ENCODE results near the gene ITGB2.

Gene ITGB2

DNA sequence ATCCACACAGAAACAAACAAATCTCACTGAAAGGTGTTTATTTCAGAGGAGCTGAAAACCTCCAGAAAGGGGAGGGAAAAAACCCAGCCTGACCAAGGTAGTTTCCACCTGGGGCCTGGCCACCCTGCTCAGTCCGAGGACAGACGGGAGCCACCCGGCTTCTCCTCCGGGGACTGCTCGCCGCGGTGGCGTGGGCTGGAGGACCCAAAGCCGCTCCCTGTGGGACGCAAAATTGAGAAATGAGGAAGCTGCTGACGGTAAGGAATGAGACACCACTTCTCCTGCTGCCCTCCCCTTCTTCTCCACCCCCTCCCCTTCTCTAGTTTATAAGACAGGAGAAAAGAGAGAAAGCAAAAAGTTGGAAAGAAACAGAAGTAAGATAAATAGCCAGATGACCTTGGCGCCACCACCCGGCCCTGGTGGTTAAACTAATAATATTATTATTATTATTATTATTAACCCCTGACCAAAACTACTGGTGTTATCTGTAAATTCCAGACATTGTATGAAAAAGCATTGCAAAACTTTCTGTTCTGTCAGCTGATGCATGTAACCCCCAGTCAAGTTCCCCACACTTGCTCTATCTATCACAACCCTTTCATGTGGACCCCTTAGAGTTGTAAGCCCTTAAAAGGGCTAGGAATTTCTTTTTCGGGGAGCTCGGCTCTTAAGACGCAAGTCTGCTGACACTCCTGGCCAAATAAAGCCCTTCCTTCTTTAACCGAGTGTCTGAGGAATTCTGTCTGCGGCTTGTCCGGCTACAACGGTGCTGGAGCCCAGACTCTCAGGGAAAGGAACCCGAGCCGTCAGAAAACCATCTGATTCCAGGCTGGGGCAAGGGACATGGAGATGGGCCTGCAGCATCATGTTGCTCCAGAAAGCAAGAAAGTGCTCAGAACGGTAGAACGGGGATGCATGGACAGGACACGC is 12.5 kb downstream of the ITGB2 start:
- DNase-seq: no peak

DNA sequence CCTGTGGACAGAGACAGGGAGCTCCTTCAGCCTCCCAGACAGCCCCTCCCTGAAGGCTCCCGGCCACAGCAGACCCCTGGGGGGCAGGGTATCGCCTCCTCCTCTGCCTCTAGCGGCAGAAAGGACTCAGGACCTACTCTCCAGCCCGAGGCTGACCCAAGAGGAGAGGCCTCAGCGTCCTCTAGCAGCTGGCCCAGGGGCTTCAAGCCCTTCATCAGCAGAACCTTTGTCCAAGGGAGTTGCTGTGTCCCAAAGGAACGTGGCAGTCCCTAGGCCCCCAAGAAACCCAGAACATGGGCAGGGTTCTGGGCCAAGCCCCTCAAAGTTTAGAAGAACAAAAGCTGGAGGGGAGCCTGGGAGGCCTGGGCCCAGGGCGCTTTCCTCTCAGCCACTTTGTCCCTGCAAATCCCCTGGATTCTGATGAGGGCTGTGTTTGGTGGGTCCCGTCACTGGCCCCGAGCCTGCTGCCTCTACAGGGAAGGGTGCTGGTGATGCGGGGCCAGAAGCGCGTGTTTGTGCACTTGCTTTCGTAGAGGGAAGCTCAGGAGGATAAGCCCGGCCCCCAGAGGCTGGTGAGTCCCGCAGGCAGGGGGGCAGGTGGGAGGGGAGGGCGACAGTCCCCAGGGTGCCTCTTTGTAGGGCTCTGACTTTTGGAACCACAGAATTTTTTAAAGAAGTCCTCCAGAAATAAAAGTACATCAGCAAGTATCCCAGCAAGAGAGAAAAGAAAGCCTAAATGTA is 13.3 kb downstream of the ITGB2 start:
- DNase-seq: no peak

DNA sequence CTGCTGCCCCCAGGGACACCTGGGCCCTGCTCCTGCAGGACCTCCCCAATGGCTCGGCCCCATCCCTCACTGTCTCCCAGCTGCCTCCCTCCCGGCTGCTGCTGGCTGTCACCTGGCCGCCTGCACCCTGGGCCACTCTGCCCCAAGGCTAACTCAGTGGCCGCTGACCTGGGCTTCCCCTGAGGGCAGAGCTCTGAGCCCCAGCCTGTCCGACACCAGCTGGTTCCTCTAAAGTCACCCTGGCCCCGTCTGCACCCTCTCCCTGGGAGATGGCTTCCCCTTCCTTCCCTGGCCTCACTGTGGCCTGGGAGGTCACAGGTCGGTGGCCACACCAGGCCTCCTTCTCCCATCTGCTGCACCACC is 15.0 kb downstream of the ITGB2 start:
- no peak for DNase-seq

DNA sequence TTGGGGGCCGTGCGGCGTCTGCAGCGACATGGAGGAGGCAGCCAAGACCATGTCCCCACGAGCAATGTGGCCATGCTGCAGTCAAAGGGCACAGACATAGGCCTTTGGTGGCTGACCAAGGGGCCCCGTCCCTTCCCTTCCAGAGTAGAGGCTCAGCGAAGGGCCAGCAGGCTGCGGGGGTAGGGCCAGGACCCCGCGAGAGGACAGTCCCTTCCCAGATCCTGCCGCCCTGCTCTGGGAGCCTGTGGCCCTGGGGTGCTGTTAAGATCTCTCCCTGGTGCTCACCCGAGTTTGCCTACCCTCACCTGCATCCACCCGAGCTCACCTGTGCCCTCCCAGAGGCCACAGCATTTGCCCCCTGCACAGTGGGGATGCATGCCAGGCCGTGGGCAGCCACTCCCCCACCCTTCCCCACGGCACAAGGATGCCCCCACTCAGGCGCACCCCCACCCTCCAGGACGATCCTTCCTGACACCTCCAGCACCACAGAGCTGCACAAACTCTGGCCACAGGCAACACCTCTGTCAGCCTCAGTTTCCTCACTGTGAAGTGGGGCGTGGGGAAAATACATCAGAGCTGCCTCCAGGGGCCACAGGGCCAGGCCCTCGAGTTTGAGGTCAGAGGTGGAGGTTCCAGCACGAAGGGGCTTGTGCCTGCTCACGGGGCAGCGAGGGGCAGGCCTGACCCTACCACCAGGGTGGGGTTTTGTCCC is 15.5 kb downstream of the ITGB2 start:
- no peak for DNase-seq

DNA sequence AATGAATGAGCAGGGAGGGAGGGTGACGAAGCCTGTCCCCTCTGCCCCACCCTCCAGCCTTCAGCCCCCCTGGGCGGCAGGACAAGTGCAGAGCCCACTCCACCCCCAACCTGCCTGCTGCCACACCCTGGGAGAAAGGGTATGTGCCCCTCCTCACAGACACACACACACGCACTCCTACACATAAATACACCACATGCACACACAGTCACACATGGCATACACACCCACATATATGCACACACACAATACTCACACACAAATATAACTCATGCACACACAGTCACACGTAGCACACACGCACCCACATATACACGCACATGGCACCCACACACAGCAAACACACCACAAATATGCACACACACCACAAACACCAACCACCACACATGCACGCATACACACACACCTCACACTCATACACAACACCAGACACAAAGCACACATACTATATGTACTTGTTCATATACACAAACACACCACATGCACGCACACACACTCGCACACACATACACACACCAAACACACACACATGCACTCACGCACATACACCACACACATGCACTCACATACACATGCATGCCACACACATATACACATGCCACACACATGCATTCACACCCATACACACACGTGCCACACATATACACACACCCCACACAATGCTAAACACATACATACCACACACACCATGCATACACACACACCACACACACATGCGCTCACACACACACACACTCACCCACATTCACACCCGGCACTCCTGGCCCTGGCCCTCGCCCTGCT is 16.4 kb downstream of the ITGB2 start:
- no peak for DNase-seq

DNA sequence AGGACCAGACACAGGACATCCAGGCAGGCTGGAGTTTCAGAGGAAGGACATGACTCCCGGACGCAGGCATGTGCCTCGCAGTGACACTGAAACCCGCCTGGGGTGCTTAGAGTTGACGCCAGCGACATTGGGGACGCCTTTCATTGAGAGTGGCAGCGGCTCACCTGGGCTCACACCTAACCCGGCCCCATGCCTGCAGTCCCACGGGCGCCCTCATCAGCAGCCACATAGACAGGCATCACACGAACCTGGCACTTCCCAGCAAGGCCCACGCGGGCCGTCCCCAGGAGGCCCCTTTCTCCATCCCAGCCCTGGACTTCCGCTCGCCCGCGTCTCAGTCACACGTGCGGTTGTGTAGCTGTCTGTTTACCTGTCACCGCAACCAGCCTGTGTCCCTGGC is 17.0 kb downstream of the ITGB2 start:
- DNase-seq: no peak

DNA sequence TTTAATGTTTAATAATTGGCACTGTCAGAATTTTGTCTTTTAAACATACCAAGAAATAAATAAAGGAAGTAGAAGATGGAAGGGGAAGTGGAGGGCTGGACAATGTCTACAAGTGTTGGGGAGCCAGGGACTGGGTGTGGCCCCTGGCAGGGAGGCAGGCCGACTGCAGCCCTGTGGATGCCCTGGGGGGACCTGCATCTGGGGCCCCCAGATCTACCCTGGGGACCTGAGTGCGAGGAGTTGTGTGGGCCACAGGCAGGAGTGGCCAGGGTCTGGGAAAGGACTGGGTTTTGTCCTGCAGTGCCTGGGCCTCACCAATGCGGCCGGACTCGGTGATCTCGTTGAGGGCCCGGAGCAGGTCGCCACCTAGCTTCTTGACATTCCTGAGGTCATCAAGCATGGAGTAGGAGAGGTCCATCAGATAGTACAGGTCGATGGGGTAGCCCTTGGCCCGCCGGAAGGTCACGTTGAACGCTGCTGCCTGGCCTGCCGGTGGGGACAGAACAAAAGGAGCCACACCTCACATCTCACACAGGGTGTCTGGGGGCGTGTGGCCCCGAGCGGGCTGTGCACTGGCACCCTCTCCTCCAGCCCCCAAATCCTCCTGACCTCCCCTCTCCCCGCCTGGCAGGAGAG is 17.5 kb downstream of the ITGB2 start:
- DNase-seq: no peak

DNA sequence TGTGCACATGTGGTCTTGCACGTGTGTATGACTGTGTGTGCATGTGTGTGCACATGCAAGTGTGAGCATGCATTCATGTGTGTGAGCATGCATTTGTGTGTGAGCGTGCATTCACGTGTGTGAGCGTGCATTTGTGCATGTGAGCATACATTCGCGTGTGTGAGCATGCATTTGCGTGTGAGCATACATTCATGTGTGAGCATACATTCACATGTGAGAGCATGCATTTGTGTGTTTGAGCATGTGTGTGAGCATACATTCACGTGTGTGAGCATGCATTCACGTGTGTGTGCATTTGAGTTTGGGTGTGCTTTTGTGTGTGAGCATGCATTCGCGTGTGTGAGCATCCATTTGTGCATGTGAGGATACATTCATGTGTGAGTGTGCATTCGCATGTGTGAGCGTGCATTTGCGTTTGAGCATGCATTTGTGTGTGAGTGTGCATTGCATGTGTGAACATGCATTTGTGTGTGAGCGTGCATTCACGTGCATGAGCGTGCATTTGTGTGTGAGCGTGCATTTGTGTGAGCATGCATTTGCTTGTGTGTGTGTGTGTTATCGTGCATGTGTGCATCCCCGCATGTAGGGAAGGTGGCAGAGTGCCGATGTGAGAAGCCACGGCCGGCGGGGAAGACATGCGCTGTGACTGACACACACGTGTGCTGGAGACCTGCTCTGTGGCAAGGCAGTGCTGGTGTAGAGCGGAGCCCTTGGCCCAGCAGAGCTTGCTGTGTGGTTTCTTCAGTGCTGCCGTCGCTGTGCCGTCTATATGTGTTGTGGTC is 18.2 kb downstream of the ITGB2 start:
- DNase-seq: no peak

DNA sequence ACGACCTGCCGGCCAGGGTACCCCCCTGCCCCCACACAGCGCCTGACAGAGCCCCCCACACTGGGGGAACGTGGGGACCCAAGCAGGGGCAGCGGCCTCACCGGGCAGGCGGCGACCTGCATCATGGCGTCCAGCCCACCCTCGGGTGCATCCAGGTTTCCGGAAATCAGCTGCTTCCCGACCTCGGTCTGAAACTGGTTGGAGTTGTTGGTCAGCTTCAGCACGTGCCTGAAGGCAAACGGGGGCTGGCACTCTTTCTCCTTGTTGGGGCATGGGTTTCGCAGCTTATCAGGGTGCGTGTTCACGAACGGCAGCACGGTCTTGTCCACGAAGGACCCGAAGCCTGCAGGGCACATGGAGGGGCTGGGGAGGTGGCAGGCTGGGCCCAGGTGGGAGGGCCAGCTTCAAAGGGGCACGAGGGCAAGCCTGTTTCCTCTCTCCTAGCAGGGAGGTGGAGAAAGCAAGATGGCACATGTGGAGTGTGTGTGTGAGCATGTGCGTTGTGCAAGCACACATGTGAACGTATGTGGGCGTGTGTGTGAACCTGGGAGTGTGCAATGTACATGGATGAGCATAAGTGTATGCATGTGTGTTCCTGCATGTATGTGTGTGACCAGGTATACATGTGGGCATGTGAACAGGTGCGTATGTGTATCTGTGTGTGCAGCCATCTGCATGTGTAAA is 19.2 kb downstream of the ITGB2 start:
- DNase-seq: no peak

DNA sequence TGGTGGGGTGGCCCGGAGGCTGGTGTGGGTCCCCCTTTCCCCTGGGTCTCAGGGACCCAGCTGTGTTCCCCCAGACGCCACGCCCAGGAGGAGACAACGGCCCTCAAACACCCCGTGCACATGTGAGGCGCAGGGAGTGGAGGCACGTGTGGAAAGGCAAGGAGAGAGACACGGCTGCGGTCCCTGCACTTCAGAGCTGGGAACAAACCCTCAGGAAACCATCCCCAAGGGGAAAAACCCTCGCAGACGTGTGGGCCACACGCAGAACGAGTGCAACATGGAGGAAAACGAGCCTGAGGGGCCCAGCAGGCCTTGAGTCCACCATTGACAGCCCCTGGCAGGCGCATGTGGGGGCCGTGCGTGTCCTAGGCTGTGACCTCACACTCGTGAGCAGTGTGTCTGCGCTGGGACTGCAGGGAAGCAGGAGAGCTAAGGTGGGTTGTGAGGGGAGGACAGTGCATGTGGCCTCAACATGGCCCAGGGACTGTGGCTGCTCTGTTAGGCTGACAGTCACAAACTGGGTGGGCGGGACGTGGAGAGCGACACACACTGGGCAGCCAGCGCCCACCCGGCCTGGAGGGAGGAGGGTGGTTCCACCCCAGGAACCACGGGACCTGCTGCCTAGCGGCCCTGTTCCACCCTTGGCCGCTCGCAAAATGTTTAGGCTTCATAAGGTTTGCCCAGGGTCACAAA is 20.0 kb downstream of the ITGB2 start:
- no peak for DNase-seq

DNA sequence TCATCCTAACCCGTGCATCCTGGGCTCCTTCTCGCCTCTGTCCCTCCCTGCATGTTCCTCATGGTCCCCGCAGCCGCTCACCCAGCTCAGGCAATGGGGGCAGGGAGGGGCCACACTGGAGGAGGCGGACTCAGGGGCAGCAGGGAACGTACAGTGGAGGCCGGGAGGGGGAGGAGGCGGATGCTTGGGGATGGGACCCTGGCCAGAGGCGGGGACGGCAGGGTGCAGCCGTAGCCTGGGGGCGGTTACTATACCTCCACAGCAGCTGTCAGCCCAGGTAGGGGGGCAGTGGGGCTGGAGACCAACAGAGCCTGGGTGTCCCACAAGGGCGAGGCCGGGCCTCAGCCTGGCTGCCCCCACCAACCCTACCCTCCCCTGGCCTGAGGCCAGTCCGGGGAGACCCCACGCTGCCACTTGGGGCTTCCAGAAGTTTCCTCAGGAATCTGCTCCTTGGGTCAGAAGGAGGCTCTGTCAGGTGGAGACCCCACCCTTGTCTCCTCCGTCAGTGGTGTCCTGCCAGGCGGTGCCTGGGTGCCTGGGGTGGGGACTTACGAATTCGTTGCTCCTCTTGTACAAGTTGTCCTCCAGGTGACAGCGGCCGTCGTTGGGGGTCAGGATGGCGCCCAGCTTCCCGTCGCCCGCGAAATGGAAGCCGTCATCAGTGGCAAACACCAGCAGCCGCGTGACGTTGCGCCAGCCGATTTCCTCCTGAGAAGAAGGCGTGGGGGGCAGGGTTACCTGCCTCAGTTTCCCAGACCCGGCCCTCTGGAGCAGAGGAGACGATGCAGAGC is 20.7 kb downstream of the ITGB2 start:
- DNase-seq: no peak

DNA sequence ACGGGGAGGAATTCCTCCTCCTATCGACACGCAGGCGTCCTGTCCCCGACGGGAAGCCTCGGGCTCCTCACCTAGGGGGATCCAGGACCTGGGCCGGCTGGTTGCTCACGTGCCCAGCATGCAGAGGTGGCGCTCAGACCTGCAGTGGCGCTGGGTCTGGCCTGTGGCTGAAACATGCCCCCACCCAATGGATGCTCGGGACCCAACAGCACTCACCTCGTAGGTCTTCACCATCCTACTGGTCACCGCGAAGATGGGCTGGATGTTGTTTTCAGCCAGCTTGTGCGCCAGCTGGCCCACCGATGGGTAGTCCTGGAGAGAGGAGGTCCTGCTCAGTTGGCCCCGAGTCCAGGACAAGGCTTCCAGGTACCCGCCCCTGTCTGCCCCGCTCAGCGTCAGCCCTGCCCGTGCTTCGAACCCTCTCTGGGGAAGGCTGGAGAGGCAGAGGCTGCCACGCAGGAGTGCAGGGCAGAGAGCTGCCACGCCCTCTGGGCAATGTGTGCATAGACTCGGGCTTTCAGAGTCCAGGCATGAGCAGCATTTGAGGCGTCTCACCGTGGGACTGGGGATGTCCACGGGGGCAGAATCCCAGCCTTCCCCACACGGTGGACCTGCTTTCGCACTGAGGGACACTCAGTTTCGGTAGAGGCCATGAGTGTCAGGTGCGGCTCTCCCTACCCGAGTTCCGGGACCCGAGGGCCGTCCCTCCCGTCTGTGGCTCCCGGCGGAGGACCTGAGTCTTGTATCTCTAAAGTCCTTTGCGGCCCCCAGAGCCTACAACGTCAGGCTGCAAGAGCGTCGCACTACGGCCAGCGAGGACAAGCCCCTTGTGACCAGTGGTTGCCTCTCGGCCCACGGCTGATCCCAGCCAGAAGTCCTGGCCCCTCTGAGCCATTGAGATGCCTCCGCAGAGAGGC is 21.6 kb downstream of the ITGB2 start:
- DNase-seq: no peak

DNA sequence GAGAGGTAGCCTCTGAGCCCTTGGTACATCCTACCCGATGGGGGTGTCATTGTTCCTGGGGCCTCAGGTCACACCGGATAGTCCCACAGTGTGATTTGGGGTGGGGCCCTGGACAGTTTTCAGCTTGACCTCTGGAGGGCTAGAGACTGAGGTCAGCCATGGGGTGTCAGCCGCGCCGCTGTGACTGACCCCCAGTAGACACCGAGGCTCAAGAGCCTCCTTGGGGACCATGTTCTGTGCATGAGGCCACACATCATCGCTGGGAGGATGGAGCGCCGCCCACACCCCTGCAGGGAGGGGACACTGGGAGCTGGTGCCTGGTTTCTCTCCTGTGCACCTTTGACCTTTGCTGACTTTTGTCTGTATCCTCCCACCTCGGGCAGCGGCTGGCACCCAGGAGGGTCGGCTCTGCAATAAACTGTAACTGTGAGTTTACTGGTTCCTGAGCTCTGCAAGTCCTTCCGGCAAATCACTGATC is 22.6 kb downstream of the ITGB2 start:
- DNase-seq: no peak

DNA sequence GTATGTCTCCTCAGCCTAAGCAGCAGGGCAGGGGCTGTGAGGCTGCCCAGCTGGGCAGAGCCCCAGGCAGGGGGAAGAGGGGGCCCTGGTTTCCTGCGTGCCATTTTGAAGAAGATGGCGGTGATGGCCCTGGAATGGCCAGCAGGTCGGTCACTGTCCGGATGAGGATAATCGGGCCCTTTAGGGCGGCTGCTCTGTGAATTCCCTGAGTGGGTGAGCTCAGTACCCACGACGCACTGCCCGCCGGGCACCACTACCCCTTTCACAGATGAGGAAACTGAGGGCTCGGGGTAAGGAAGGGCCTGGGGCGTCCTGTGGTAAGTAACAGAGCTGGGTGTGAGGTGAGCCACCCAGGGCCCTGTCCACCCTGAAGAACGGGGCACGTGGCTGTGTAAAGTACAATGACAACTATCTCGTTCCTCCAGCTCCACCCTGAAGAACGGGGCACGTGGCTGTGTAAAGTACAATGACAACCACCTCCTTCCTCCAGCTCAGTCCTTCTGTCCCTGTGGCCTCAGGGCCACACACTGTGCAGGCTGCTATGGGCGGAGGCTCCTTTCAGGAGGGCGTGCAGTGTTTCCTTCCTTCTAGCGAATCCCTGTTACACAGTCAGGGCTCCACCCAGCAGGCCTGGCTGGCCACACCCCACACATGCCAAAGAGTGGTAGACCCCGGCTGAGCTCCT is 23.2 kb downstream of the ITGB2 start:
- no peak for DNase-seq

DNA sequence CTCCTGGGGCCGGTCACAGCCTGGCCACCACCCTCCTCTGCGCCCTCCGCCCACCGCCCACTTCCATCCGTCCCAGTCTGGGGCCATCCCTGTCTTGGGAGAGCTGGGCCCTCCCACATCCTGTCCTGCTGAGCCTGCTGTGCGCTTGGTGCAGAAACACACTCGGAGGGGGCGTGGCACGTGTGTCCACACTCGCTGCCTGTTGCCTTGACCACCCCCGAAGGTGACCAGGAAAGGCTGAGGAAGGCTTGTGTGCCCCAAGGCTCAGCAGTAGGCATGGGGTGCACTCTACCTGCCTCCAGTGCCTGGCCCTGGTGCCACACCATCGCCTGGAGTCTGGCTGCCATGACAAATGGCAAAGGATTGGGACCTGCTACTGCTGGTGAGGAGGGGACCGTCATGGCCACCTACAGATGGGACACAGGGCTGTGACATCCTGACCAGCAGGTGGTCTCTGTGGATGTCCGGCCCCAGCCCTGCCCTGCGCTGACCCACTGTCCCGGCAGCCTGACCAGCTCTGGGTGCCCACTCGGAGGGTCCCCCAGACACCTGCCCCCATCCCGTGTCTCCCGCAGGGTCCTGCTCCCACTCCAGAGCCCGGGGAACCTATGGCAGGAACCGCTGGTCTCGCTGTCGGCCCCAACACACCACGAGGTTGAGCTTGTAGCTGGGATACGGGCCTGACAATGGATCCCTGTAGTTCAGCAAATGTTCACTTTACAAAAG is 24.0 kb downstream of the ITGB2 start:
- no peak for DNase-seq

DNA sequence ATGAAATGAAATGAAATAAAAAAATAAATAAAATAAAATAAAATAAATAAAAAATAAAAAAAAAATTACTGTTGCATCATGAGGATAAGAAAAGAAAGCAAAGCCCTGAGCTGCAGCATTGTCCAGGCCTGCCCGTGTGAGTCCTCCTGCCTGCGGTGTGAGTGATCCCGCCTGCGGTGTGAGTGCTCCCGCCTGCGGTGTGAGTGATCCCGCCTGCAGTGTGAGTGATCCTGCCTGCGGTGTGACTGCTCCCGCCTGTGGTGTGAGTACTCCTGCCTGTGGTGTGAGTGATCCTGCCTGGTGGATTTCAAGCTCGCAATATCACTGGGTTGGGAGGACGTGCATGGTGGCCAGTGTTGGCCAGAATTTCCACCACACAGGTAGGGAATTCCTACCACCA is 24.8 kb downstream of the ITGB2 start:
- DNase-seq: no peak

Data from NCI-H510A treated with DMSO at 0.1 percent for 48 hours (cell line).